Fibroblast of lung (primary cell): ENCODE data around the gene ASCL2.

ENCODE experiments used
- EZH2 ChIP-seq: IDR thresholded peaks from 2 replicates; pipeline ENCODE4 v1.5.1; 2012; ENCODE audit warnings: low read length, control low read depth, mild to moderate bottlenecking; ENCODE audit errors: missing control alignments
- TF ChIP-seq, protein P1 (sequence below), 2 donors: IDR thresholded peaks in 1 of 2; conservative IDR thresholded peaks in 1 of 2; 1 replicate in 1 of 2; 2 replicates in 1 of 2; pipeline ENCODE4 v1.5.1; 2011 to 2012; ENCODE audit warnings: low read length in 2 of 2, control low read depth in 1 of 2, inconsistent platforms in 1 of 2, low read depth in 1 of 2, mild to moderate bottlenecking in 1 of 2

DNA sequence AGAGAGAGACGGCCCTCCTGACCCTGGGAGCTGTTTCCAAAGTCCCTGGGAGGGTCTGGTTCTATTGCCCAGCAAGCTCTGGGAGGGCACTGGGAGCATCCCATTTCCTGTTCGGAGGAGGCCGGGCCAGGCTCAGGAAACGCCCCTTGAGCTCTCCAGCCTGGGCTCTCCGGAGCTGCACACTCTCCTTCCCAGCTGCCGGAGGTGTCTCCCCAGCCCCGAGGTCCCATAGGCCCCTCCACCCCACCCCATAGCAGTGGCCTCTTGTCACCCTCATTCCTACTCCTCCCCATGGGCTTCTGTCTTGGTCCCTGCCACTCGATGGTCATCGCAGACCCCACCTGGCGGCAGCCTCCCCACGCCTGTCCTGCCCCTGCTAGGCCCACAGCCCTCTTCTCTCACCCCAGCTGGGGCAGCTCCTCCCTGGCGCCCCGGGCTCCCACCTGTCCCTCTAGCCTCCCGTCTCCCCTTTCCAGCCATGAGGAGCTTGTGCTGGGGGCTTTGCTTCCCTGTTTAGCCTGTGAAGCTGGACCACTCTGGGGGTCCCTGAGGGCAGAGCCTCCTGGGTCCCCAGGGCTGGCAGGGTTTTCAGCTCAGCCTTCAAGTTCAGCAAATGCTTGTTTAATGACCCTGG lies 34.2 kb upstream of the ASCL2 start:
- TF ChIP-seq, protein P1, sequence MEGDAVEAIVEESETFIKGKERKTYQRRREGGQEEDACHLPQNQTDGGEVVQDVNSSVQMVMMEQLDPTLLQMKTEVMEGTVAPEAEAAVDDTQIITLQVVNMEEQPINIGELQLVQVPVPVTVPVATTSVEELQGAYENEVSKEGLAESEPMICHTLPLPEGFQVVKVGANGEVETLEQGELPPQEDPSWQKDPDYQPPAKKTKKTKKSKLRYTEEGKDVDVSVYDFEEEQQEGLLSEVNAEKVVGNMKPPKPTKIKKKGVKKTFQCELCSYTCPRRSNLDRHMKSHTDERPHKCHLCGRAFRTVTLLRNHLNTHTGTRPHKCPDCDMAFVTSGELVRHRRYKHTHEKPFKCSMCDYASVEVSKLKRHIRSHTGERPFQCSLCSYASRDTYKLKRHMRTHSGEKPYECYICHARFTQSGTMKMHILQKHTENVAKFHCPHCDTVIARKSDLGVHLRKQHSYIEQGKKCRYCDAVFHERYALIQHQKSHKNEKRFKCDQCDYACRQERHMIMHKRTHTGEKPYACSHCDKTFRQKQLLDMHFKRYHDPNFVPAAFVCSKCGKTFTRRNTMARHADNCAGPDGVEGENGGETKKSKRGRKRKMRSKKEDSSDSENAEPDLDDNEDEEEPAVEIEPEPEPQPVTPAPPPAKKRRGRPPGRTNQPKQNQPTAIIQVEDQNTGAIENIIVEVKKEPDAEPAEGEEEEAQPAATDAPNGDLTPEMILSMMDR (conservative IDR thresholded peaks at IDR 0.05 in 1 of 2, IDR thresholded peaks at IDR 0.05 in 1 of 2; ENCODE audit: low read depth in 1 of 2, low read length in 2 of 2), result no peak
- no peak for TF ChIP-seq EZH2
